CD8-positive, alpha-beta memory T cell (primary cell): ENCODE results near the gene BICDL2. TPM values are rescaled to one million over a fixed set of nuclear protein-coding genes. Genes with fewer than 3 reads are reported as not detected.

Experiments used
- CTCF ChIA-PET: fragments of 350-600 bp; sonication (Branson Sonifier 250); formaldehyde crosslinking; loops from one replicate; lab custom pipeline; 2021; ENCODE audit warnings: antibody characterized with exemption; lab: Charles Lee
- POLR2A ChIA-PET: fragments of 350-600 bp; sonication (Branson Sonifier 250); formaldehyde crosslinking; loops from one replicate; lab custom pipeline; 2021; ENCODE audit warnings: antibody characterized with exemption; lab: Charles Lee
- DNase-seq, 5 donors: peaks; one replicate each; pipeline versions ENCODE4 v3.0.0 to v3.0.0-alpha.2; 2020 to 2022; ENCODE audit warnings: mixed read lengths in 1 of 5
- H3K27ac ChIP-seq: one replicate; pipeline ENCODE4 v1.7.0; 2013; ENCODE audit warnings: low read depth, mild to moderate bottlenecking, low read length, moderate library complexity
- H3K27me3 ChIP-seq: 2 replicates; pipeline ENCODE4 v1.7.0; 2013; ENCODE audit warnings: low read length, mild to moderate bottlenecking; ENCODE audit not compliant: insufficient read depth, poor library complexity, severe bottlenecking
- H3K36me3 ChIP-seq: 2 replicates; pipeline ENCODE4 v1.7.0; 2013; ENCODE audit warnings: mild to moderate bottlenecking, low read length, moderate library complexity; ENCODE audit not compliant: insufficient read depth
- H3K4me1 ChIP-seq: 2 replicates; pipeline ENCODE4 v1.7.0; 2013; ENCODE audit warnings: mild to moderate bottlenecking, low read length, moderate library complexity; ENCODE audit not compliant: insufficient read depth
- H3K4me3 ChIP-seq: 2 replicates; pipeline ENCODE4 v1.7.0; 2013; ENCODE audit warnings: mild to moderate bottlenecking, low read length
- H3K9me3 ChIP-seq: 2 replicates; pipeline ENCODE4 v1.7.0; 2013; ENCODE audit warnings: mild to moderate bottlenecking, low read length
- H3K27ac Mint-ChIP-seq, 8 donors: one replicate each; pipeline ENCODE4 v1.8.0; 2020 to 2021; ENCODE audit warnings: mixed read lengths in 8 of 8, mild to moderate bottlenecking in 6 of 8, inconsistent platforms in 3 of 8, moderate library complexity in 3 of 8
- H3K27me3 Mint-ChIP-seq, 2 donors: one replicate each; pipeline ENCODE4 v1.8.0; 2020 to 2021; ENCODE audit warnings: mixed read lengths in 2 of 2, mild to moderate bottlenecking in 1 of 2, moderate library complexity in 1 of 2
- H3K36me3 Mint-ChIP-seq, 3 donors: one replicate each; pipeline ENCODE4 v1.8.0; 2020 to 2021; ENCODE audit warnings: mixed read lengths in 3 of 3, inconsistent platforms in 1 of 3, mild to moderate bottlenecking in 1 of 3
- H3K4me1 Mint-ChIP-seq, 3 donors: one replicate each; pipeline ENCODE4 v1.8.0; 2020 to 2021; ENCODE audit warnings: mixed read lengths in 3 of 3, inconsistent platforms in 1 of 3, mild to moderate bottlenecking in 1 of 3
- H3K4me3 Mint-ChIP-seq, 7 donors: one replicate each; pipeline ENCODE4 v1.8.0; 2020 to 2021; ENCODE audit warnings: mixed read lengths in 7 of 7, mild to moderate bottlenecking in 6 of 7, moderate library complexity in 4 of 7, inconsistent platforms in 2 of 7
- H3K9me3 Mint-ChIP-seq, 5 donors: one replicate each; pipeline ENCODE4 v1.8.0; 2020 to 2022; ENCODE audit warnings: mixed read lengths in 5 of 5, mild to moderate bottlenecking in 3 of 5, moderate library complexity in 2 of 5, inconsistent platforms in 1 of 5
- polyA plus RNA-seq: library from polyadenylated mRNA; unstranded; fragments of 300-500 nt; fragmentation: Illumina TruSeq; gene quantifications from one replicate; pipeline ENCODE4 v1.2.3, GENCODE V29; 2021
- total RNA-seq, 2 experiments: library from RNA; stranded (reverse); gene quantifications; one replicate each; pipeline ENCODE4 v1.2.3, GENCODE V29; 2021

The BICDL2 gene
- total and polyA plus RNA-seq, 3 experiments from 2014 or later: not detected

DNA sequence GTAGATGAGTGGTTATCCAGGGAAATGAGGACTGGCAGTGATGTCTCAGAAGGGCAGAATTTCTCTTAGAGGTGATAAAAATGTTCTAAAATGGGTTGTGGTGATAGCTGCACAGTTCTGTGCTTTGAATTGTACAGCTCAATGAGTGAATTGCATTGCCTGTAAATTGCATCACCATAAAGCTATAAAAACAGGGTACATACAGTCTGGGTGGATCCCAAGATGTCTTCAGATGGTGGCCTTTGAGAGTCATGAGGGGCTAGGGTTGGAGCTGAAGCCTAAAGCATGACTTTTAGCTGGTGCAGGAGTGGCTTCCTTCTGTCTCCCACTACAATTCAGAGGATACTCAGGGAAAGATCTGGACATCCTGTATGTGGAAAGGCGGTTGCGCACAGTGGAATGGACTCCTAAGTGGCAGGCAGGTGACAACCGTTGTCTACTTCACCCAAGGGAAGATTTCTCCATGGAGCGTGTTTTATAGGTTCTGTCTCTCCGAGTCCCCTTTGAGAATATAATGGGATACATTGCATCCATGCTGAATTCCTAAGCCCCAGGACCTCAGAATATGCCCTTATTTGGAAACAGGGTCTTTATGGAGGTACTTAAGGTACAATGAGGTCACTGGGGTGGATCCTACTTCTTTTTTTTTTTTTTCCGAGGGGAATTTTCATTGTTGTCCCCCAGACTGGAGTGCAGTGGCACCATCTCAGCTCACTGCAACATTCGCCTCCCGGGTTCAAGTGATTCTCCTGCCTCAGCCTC, 27.1 kb upstream of the BICDL2 start:
- no peaks in the 10 kb centered on the region for H3K27me3 ChIP-seq
- H3K9me3 Mint-ChIP-seq: peaks cover 0 to 2% (median 0%) of the 10 kb centered on the region in 5 donors
- peaks cover 43 to 71% (median 63%) of the 10 kb centered on the region in 3 donors for H3K4me1 Mint-ChIP-seq
- no peaks in the 10 kb centered on the region for H3K9me3 ChIP-seq
- no peak overlapping the region for H3K27ac ChIP-seq
- DNase-seq: no peak
- no peak overlapping the region for H3K4me3 ChIP-seq
- peaks cover 13% of the 10 kb centered on the region for H3K36me3 ChIP-seq
- POLR2A ChIA-PET: interaction anchor here (0.6 to 5.2 kb wide), 4 partner anchors 13 to 66 kb away, joined by 3 to 53 read pairs (median 4); no protein-coding TSS in a partner anchor
- CTCF ChIA-PET: interaction anchor here (1.0 to 10.5 kb wide), 5 partner anchors 13 to 68 kb away, joined by 3 to 99 read pairs (median 3); no protein-coding TSS in a partner anchor
- peaks cover 51% of the 10 kb centered on the region for H3K4me1 ChIP-seq
- no peaks in the 10 kb centered on the region for H3K27me3 Mint-ChIP-seq
- H3K4me3 Mint-ChIP-seq: peak overlapping the region; percentile 98 to 100 (median 100)
- peaks cover 10 to 38% (median 19%) of the 10 kb centered on the region in 3 donors for H3K36me3 Mint-ChIP-seq
- H3K27ac Mint-ChIP-seq: peak overlapping the region; percentile 88 to 99 (median 95)

DNA sequence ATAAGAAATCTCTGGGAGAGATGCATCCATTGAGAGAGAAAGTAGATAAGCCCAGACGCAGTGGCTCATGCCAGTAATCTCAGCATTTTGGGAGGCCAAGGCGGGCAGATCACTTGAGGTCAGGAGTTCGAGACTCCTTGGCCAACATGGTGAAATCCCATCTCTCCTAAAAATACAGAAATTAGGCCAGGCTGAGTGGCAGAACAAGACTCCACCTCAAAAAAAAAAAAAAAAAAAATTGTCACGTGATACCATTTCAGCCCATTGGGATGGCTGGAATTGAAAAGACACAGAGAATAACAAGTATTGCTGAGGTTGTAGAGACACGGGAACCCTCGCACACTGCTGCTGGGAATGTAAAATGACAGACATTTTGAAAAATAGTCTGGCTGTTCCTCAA, 25.8 kb upstream of the BICDL2 start:
- Mint-ChIP-seq H3K36me3 (peaks cover 7 to 28% (median 11%) of the 10 kb centered on the region in 3 donors), H3K4me3 (peak overlapping the region in 3 of 7 donors; percentile 12 to 100 (median 40)), H3K27ac (peak overlapping the region; percentile 29 to 99 (median 95)), H3K27me3 (no peaks in the 10 kb centered on the region), H3K4me1 (peaks cover 40 to 67% (median 55%) of the 10 kb centered on the region in 3 donors), H3K9me3 (peaks cover 0 to 2% (median 0%) of the 10 kb centered on the region in 5 donors)
- no peaks in the 10 kb centered on the region for H3K9me3 ChIP-seq
- no peaks in the 10 kb centered on the region for H3K27me3 ChIP-seq
- H3K27ac ChIP-seq: no peak overlapping the region
- ChIA-PET POLR2A (no interaction called here), CTCF (interaction anchor here (10.5 kb wide), 1 partner anchor 65 kb away, joined by 99 read pairs; no protein-coding TSS in a partner anchor)
- no peak overlapping the region for H3K4me3 ChIP-seq
- H3K36me3 ChIP-seq: peaks cover under 1% of the 10 kb centered on the region
- no peak for DNase-seq
- H3K4me1 ChIP-seq: peaks cover 43% of the 10 kb centered on the region

DNA sequence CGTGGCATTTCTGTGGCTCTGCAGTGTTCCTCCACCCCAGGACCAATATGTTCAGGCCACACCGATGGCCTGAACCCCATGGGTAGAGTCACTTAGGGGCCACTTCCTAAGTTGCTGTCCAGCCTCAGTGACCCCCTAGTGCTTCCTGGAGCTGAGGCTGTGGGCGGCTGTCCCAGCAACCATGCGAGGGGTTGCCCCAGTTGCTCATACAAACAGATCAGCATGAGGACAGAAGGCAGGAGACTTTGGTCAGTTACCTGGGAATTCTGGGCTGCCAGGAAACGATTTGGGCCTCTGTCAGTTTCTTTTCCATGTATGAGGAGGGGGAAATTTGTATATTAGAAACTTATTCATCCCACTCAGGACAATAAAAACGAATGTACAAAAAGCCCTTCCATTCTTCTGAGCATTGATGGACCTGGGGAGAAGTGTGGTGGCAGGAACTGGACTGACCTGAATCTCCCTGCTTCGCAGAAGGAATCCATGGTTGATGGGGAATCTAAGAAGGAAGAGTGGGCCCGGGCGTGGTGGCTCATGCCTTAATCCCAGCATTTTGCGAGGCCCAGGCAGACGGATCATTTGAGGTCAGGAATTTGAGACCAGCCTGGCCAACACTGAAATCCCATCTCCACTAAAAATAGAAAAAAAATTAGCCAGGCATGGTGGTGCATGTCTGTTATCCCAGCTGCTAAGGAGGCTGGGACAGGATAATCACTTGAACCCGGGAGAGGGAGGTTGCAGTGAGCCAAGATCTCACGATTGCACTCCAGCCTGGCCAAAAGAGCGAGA, 23.8 kb upstream of the BICDL2 start:
- Histone ChIP-seq H3K4me1 (peaks cover 52% of the 10 kb centered on the region), H3K9me3 (no peaks in the 10 kb centered on the region), H3K36me3 (no peaks in the 10 kb centered on the region), H3K27ac (peak overlapping the region; percentile 75), H3K27me3 (no peaks in the 10 kb centered on the region), H3K4me3 (peak overlapping the region; percentile 71)
- Mint-ChIP-seq H3K4me1 (peaks cover 44 to 77% (median 61%) of the 10 kb centered on the region in 3 donors), H3K36me3 (peaks cover 0 to 16% (median under 1%) of the 10 kb centered on the region in 3 donors), H3K27ac (peak overlapping the region; percentile 57 to 97 (median 90)), H3K4me3 (peak overlapping the region; percentile 81 to 97 (median 89)), H3K27me3 (no peaks in the 10 kb centered on the region), H3K9me3 (no peaks in the 10 kb centered on the region)
- ChIA-PET POLR2A (interaction anchor here (2.4 to 2.8 kb wide), 2 partner anchors 15 to 69 kb away, joined by 27 to 28 read pairs; no protein-coding TSS in a partner anchor), CTCF (interaction anchor here (1.0 to 10.5 kb wide), 15 partner anchors 9 to 107 kb away, joined by 3 to 190 read pairs (median 10); partner anchors contain the start of genes MMP25, ZNF213 and ZSCAN10)
- DNase-seq: no peak

DNA sequence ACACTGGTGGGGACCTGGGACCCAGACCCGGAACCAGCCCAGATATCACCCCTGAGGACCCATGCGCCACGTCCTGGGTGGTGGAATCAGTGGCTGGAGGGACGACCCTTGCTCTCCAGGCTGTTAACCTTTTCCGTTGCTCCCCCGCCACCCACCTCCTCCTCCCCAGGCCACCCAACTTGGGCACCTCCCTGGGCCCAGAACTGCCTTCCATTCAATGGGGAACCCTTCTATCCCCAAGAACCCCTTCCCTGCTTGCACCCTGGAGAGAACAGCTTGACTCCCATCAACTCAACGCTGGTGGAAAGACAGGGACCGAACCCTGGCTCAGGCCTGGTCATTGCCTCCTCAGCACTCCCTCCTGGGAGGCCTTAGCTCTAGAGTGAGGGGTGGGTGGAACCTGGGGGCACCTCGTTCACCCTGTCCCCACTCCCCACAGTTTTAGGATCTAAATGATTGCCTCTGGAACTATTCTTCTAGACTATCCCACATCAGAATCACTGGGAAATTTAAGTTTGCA, 23.0 kb upstream of the BICDL2 start:
- peaks cover 0 to 20% (median 2%) of the 10 kb centered on the region in 3 donors for H3K36me3 Mint-ChIP-seq
- peaks cover 46 to 77% (median 61%) of the 10 kb centered on the region in 3 donors for H3K4me1 Mint-ChIP-seq
- ChIA-PET CTCF (interaction anchor here (0.7 to 6.4 kb wide), 23 partner anchors 8 to 206 kb away, joined by 3 to 190 read pairs (median 8); partner anchors contain the start of genes MMP25, ZNF213 and ZSCAN10), POLR2A (interaction anchor here (2.4 to 2.8 kb wide), 2 partner anchors 16 to 70 kb away, joined by 27 to 28 read pairs; no protein-coding TSS in a partner anchor)
- no peak for DNase-seq
- H3K27ac Mint-ChIP-seq: peak overlapping the region; percentile 78 to 97 (median 90)
- peak overlapping the region; percentile 81 to 97 (median 89) for H3K4me3 Mint-ChIP-seq
- Histone ChIP-seq H3K4me1 (peaks cover 54% of the 10 kb centered on the region), H3K36me3 (no peaks in the 10 kb centered on the region), H3K9me3 (no peaks in the 10 kb centered on the region), H3K4me3 (peak overlapping the region; percentile 71), H3K27ac (peak overlapping the region; percentile 75), H3K27me3 (no peaks in the 10 kb centered on the region)
- no peaks in the 10 kb centered on the region for H3K27me3 Mint-ChIP-seq
- no peaks in the 10 kb centered on the region for H3K9me3 Mint-ChIP-seq

DNA sequence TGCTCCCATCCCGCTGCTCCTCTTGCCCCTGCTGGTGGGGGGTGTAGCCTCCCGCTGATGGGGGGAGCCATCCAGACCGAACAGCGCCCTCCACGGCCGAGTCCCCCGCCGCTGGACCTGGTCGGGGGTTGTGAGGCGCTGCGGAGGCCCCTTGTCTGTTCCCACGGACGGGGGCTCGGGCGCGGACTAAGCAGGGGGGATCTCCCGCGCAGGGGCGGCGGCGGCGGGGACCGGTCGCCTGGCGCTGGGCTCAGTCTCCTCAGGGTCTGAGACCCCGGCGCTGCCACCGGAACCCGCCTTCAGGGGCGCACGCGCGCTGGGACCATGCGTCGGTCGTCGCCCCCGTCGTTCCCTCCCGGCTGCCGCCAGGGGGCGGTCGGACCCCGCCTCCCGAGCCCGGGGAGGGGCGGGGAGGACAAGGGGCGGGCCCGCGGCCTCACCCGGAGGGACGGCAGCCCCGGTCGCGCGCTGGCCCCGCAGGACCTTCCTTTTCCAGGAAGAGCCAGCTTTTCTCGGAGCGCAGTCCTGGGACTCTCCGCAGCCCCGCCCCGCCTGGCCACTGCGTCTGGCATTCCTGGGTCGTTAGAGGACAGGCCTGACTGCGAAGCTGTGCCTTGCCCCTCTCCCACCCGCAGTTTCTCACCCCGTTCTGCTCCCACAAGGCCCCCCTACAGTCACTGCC, 22.4 kb upstream of the BICDL2 start:
- peaks cover 0 to 23% (median 4%) of the 10 kb centered on the region in 3 donors for H3K36me3 Mint-ChIP-seq
- DNase-seq: peak; percentile 83 to 89 (median 85)
- H3K27me3 Mint-ChIP-seq: no peaks in the 10 kb centered on the region
- peaks cover 51% of the 10 kb centered on the region for H3K4me1 ChIP-seq
- H3K27me3 ChIP-seq: no peaks in the 10 kb centered on the region
- no peaks in the 10 kb centered on the region for H3K9me3 Mint-ChIP-seq
- peak overlapping the region; percentile 85 to 97 (median 91) for H3K27ac Mint-ChIP-seq
- ChIA-PET CTCF (interaction anchor here (0.7 to 6.4 kb wide), 36 partner anchors 8 to 207 kb away, joined by 3 to 190 read pairs (median 6); partner anchors contain the start of genes BICDL2, CLDN9, HCFC1R1 and MMP25), POLR2A (interaction anchor here (0.6 to 2.8 kb wide), 9 partner anchors 9 to 99 kb away, joined by 3 to 28 read pairs (median 5); partner anchors contain the start of gene ZNF213)
- H3K4me3 Mint-ChIP-seq: peak overlapping the region; percentile 90 to 97 (median 93)
- peak overlapping the region; percentile 75 for H3K27ac ChIP-seq
- H3K4me3 ChIP-seq: peak overlapping the region; percentile 71
- H3K4me1 Mint-ChIP-seq: peaks cover 46 to 76% (median 61%) of the 10 kb centered on the region in 3 donors
- H3K9me3 ChIP-seq: no peaks in the 10 kb centered on the region
- no peaks in the 10 kb centered on the region for H3K36me3 ChIP-seq

DNA sequence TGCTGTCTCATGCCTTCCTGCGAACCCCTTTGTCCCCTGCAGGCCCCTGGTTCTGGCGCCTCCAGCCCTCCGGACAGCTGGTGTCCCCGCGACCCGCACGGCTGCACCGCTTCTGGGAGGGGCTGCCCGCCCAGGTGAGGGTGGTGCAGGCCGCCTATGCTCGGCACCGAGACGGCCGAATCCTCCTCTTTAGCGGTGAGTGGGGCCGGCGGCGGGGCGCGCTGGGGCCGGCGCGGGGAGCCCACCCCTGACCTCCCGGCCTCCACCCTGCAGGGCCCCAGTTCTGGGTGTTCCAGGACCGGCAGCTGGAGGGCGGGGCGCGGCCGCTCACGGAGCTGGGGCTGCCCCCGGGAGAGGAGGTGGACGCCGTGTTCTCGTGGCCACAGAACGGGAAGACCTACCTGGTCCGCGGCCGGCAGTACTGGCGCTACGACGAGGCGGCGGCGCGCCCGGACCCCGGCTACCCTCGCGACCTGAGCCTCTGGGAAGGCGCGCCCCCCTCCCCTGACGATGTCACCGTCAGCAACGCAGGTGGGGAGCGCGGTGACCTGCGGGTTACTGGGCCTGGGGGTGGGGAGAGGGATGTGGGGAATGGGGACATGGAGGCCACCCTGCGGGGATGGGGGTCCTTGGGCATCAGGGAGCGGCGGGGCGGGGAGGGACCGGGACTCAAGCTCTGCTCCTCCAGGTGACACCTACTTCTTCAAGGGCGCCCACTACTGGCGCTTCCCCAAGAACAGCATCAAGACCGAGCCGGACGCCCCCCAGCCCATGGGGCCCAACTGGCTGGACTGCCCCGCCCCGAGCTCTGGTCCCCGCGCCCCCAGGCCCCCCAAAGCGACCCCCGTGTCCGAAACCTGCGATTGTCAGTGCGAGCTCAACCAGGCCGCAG, 21.6 kb upstream of the BICDL2 start:
- H3K4me3 ChIP-seq: peak overlapping the region; percentile 71
- peak overlapping the region; percentile 90 to 97 (median 93) for H3K4me3 Mint-ChIP-seq
- H3K27me3 Mint-ChIP-seq: no peaks in the 10 kb centered on the region
- H3K36me3 Mint-ChIP-seq: peaks cover 0 to 30% (median 6%) of the 10 kb centered on the region in 3 donors
- POLR2A ChIA-PET: interaction anchor here (0.6 to 2.8 kb wide), 11 partner anchors 8 to 100 kb away, joined by 3 to 28 read pairs (median 5); partner anchors contain the start of gene ZNF213
- H3K27me3 ChIP-seq: no peaks in the 10 kb centered on the region
- peak overlapping the region; percentile 75 for H3K27ac ChIP-seq
- H3K9me3 Mint-ChIP-seq: no peaks in the 10 kb centered on the region
- peak; percentile 38 to 75 (median 49) for DNase-seq
- H3K4me1 Mint-ChIP-seq: peaks cover 46 to 75% (median 60%) of the 10 kb centered on the region in 3 donors
- CTCF ChIA-PET: interaction anchor here (0.7 to 6.4 kb wide), 31 partner anchors 10 to 107 kb away, joined by 3 to 190 read pairs (median 6); partner anchors contain the start of genes BICDL2, CLDN9, HCFC1R1 and MMP25
- no peaks in the 10 kb centered on the region for H3K36me3 ChIP-seq
- H3K27ac Mint-ChIP-seq: peak overlapping the region; percentile 75 to 97 (median 87)
- peaks cover 47% of the 10 kb centered on the region for H3K4me1 ChIP-seq
- H3K9me3 ChIP-seq: no peaks in the 10 kb centered on the region
